Heart left ventricle (tissue), 13 donors: ENCODE data around the gene PPP1R1A.

Experiments
- CTCF ChIP-seq, 12 donors: fragments of 200-600 bp; sonication (generic) in 4 of 12; IDR thresholded peaks; one replicate each; pipeline versions ENCODE4 v1.5.0 to v1.8.0; 2018 to 2022; ENCODE audit warnings: antibody characterized with exemption in 12 of 12, mild to moderate bottlenecking in 5 of 12
- POLR2A ChIP-seq, 2 donors: fragments of 450-650 bp; IDR thresholded peaks; one replicate each; pipeline ENCODE4 v1.6.1; 2017; ENCODE audit warnings: antibody characterized with exemption in 2 of 2, mild to moderate bottlenecking in 2 of 2, moderate library complexity in 2 of 2
- donor health status: ischemic (EF 13 %, LVEDD 7.1; RV severe dilation, severe dysfunction).
- donor health status: DM: no; HTN: yes; CAD: no.
- donor health status: DM: no; HTN: no; CAD: no.
- donor health status: ischemic (EF 25% LVEDD 6.9; RV normal size, moderate dysfunction).
- donor health status: ischemic (EF 25% LVEDD 5.7; RV mildly dilated, moderate dysfunction).
- donor health status: ischemic (EF 35%, LVEDD 5.7; RV mildly dilated, moderate dysfunction).
- donor health status: nonischemic (EF 11% LVEDD 7.7; RV severe dilation, severe dysfunction).
- donor health status: DM: yes; HTN: yes; CAD: no.
- donor health status: PGD.
- donor health status: ischemic (EF 29% LVEDD 5.4; RV normal size, mild dysfunction).
- donor health status: nonischemic (EF 23%, LVEDD 6.1; RV moderate dilation, normal function).

DNA sequence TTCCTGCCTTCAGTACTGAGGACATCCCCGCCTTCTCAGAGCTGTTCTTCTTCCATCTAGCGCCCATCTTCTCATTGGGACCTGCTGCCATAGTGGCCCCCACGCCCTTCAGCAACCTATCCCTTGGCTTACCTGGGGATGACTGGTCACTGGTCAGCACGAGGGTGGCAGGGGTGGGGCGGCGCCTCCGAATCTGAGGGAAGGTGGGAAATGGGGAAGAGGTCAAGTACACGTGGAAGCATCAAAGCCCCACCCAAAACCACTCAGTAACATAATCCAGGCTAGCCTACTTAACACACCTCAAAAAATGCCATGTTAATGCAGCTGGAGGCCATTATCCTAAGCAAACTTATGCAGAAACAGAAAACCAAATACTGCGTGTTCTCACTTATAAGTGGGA, 4.3 kb downstream of the PPP1R1A start:
- TF ChIP-seq CTCF (IDR thresholded peaks at IDR 0.05) = no peak
- TF ChIP-seq POLR2A (IDR thresholded peaks at IDR 0.05) = no peak
